GM18517 (cell line): ENCODE results near the gene SEPTIN8.

Source experiments
- ATAC-seq: cut with Tn5 transposase; IDR thresholded peaks from one replicate; pipeline ENCODE4 v1.9.1; 2021; ENCODE audit warnings: mild to moderate bottlenecking, moderate library complexity; ENCODE audit not compliant: unreplicated experiment

SEPTIN8 gene

GRCh38 chr5:132785365-132785764, 8.3 kb upstream of the SEPTIN8 start:
- ATAC-seq, result no peak

GRCh38 chr5:132782101-132782500, 5.1 kb upstream of the SEPTIN8 start:
- no peak for ATAC-seq

- ATAC-seq, result no peak
These were observed 4.0 kb upstream of the SEPTIN8 start for GRCh38 chr5:132781029-132781428.

- ATAC-seq, result no peak
These were observed 3.5 kb upstream of the SEPTIN8 start for GRCh38 chr5:132780577-132780976.

GRCh38 chr5:132779961-132780360, 2.9 kb upstream of the SEPTIN8 start:
- ATAC-seq, result no peak

DNA sequence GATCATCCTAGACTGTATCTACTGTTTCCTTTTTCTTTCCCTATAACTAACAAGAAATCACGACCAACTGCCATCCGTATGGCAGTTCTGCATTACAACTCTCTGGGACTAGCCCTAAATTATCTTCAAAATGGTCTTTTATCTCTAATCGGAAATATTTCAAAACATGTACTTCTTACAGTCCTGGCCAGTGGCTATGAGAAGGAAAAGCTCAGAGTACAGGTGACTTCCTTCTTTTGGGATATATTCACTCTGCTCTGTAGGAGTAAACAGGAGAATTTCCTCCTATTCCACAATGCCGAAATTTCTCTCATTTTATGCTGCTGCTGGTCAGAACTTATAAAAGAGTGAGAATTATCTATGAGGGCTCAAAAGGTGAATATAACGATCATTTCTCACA, 1.8 kb upstream of the SEPTIN8 start:
- no peak for ATAC-seq

DNA sequence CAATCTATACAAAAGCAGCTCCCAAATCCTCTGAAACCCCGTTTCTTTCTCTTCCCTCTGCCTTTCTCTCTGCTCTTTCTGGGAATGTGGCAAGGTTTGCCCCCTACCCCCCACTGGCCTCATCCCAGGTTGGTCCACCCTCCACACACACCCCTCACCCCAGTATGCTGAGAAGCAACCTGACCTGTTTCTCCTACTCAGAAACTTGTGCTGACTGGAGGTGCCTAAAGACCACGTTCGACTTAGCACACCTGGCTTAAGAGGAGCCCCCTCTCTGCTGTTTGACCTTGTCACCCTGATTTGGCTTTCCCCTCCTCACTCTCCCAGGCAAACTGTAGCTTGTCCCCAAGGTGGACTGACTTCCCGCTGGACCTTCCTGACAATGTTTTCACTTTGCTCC, 1.1 kb upstream of the SEPTIN8 start:
- no peak for ATAC-seq

- ATAC-seq, result no peak
These were observed 166 bp downstream of the SEPTIN8 start for GRCh38 chr5:132776938-132777208.

GRCh38 chr5:132776131-132776937, 705 bp downstream of the SEPTIN8 start:
- peak; percentile 24 for ATAC-seq

DNA sequence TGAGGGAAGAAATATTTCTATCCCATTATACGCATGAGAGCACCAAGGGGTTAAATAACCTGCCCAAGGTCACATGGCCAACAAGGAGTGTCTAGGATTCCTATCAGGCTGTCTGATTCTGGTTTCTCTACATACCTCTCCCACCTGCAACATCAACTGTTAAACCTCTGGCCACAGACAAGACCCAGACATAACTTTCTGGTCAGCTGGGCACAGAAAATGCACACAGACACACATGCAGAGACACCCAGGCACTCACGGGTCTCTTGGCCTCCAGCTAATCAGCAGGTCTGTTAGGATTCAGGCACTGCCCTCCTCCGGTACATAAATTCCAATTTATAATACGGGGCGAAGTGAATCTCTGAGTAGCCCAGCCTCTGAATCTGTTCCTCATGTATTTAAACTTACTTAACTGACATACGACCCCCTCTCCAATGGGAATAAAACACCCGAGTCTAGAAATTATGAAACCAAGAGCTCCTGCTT, 1.5 kb downstream of the SEPTIN8 start:
- no peak for ATAC-seq

GRCh38 chr5:132774896-132775295, 2.1 kb downstream of the SEPTIN8 start:
- ATAC-seq, result no peak

DNA sequence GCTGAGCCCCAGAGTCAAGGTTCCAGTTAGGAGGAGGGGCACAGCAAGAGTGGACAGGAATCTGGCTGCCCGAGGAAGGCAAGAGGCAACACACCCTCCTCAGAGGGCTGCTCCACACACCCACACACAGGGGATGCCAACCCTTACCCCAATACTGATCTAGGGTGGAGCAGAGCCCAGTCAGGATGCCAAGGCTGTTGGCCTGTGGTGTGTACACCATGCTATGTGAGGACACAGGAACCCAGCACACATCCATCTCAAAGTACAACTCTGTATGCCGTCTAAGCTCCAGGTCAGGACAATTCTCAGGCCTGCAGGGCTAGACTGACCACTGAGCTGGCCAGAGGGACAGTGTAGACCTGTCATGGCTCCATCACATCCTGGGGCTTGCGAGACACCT, 2.6 kb downstream of the SEPTIN8 start:
- no peak for ATAC-seq

- no peak for ATAC-seq
These were observed 3.3 kb downstream of the SEPTIN8 start for GRCh38 chr5:132773601-132774355.

- ATAC-seq, result no peak
These were observed 3.9 kb downstream of the SEPTIN8 start for GRCh38 chr5:132773114-132773513.

DNA sequence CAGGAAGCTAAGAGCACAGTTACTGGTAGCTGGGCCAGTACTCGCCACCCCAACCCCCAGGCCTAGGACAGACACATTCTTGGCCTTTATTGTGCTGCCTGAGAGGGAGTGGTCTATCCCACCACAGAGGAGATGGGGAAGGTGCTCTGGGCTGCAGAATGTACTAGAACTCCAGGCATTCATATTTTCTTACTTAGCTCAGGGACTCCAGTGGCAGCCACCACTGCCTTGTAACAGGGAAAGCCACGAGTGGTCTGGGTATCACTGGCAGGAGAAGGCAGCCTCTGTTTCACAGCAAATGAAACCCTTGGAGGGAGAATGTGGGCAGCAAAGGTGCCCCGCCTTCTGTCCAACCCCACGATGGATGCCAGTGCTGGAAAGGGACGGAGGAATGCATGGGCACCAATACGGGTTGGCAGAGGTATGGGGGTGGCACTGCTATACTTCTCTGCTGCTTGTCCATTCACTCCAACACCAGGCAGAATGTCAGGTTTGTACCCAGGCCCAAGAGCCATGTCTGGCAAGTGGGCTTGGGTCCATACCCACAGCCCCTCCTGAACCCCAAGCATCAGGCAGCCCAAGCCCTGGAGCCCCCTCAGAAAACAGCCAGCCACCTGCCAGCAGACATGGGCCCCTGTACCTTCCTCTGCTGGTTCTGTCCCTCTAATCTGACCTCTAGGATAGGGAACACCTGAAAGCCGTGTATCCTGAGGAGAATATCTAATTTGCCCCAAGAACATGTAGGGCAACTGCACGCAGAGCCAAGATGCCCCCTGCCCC, 4.6 kb downstream of the SEPTIN8 start:
- no peak for ATAC-seq

- ATAC-seq, result no peak
These were observed 5.5 kb downstream of the SEPTIN8 start for GRCh38 chr5:132771503-132771998.

GRCh38 chr5:132770476-132771159, 6.4 kb downstream of the SEPTIN8 start:
- no peak for ATAC-seq

DNA sequence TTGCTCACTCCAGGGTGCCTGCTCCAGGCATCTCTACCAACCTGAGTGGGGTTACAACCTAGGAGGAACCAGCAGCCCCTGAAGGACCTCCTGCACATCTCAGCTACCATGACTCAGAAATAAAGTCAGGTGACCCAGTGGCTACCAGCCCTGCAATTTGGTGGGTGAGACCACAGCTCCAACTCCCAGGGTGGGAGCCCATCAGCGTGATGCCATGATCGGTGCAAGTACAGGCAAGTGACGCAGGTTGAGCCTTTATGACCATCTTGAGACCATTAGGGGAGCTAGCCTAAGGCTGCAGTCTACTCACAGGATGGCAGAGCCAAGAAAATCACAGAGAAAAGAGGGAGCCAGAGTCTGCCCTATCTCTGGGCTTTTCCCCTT, 8.6 kb downstream of the SEPTIN8 start:
- ATAC-seq, result no peak

GRCh38 chr5:132767150-132767549, 9.9 kb downstream of the SEPTIN8 start:
- ATAC-seq, result no peak

DNA sequence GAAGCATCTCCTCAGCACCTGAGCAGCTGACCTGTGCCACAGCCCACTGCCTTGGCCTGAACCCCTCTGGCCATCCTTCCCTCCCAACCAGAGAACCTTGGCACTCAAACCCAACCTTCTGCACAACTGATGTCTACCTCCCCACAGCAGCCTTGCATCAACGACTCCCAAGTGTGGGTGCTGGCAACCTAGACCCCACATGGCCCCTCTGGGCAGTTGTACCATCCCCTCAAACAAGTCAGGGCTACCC, 10.3 kb downstream of the SEPTIN8 start:
- ATAC-seq, result no peak
